Activated CD4-positive, alpha-beta T cell treated with anti-CD3 and anti-CD28 coated beads, Interleukin-2, amount 50 U/mL, for 48 hours (primary cell): ENCODE results near the gene CYP2R1.

ENCODE experiments used
- DNase-seq, 2 experiments: peaks; one replicate each; pipeline ENCODE4 v3.0.0-alpha.2; 2020

Gene CYP2R1

DNA sequence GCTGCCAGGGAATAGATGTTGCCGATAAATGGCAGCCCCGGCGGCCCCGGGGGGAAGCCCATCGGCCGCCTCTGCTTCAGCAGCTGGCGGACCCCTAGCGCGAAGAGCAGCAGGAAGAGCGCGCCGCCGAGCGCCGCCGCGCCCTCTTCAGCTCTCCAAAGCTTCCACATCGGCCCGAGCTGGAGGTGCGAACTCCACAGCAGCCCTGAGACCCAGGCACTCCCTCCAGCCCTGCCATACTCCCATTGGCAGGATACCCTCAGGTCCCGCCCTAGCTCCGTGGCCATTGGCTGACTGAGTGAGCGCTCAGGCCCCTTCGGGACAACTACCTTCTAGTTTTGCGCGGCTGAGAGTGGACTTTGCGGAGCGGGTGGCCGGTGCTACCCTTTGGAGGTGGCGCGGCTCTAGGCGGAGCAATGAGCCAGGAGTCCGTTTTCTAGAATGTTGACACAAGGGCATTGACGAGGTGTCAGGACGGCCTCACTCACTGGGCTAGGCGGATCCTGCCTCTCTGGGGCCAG is at the start of gene CYP2R1:
CYP2R1 (minus strand) TSS at position 196 of the 521 bp plus-strand sequence; CDS start at position 170, 26 bp downstream.
- peak; percentile 88 to 93 for DNase-seq

- DNase-seq: no peak
These were observed 46.9 kb upstream of the CYP2R1 start for GRCh38 chr11:14938936-14939335.

- DNase-seq: no peak
These were observed 42.8 kb upstream of the CYP2R1 start for GRCh38 chr11:14934641-14935351.

GRCh38 chr11:14932447-14932846 is 40.4 kb upstream of the CYP2R1 start:
- no peak for DNase-seq

- DNase-seq: no peak
These were observed 38.3 kb upstream of the CYP2R1 start for GRCh38 chr11:14930369-14930768.

DNA sequence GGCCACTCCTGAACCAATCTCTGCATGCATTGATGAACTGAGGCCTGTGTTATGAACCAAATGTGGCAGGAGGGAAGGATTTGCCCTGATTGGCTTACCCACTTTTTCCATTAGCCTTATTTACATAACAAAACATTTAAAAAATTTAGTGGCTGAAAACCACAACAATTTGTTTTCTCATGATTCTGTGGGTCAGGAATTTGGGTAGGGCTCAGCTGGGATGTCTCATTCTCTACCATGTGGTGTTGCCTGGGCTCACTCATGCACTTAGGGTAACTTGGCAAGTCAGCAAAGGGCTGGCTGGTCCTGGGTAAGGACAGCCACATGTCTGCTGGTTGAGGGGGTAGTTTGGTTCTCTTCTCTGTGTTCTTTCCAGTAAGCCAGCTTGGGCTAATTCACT is 35.1 kb upstream of the CYP2R1 start:
- DNase-seq: no peak

DNA sequence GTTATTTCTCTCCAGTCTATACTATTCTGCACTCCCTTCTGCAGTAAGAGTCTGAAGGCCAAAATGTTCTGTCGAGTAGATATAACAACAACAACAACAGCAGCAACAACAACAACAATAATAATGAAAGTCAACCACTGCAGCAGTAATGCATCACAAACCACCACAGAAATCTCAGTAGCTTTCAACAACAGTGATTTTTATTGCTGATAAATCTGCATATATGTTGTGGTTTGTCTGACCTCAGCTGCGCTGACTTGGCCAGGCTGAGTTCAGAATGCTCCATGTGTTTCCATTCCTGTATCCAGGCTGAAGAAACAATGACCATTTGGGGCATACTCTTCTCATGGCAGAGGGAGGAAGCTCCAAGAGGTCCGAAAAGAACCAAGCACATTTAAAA is 32.3 kb upstream of the CYP2R1 start:
- no peak for DNase-seq

- DNase-seq: no peak
These were observed 24.4 kb upstream of the CYP2R1 start for GRCh38 chr11:14916403-14916802.

DNA sequence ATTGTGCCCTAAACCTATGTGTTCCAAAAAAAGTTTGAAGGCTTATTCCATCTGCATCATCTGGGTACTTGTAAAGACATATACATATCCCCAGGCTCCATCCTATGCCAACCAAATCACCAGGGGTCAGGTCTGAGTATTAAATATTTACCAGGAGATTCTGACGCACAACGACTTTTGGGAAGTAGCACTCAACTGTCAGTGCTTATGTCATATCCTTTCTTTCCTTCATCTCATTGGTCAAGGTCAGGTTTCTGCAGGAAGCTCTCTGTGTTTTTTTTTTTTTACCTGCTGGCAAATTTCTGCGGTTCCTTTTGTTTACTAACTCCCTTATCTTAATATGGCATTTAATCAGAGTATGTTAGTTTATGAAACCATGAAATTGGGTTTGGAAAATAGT is 22.5 kb upstream of the CYP2R1 start:
- no peak for DNase-seq

GRCh38 chr11:14908214-14908880 is 16.3 kb upstream of the CYP2R1 start:
- peak; percentile 10 to 25 for DNase-seq

- peak; percentile 91 to 93 for DNase-seq
These were observed 15.6 kb upstream of the CYP2R1 start for GRCh38 chr11:14907411-14908213.

GRCh38 chr11:14906993-14907392 is 15.0 kb upstream of the CYP2R1 start:
- no peak for DNase-seq

DNA sequence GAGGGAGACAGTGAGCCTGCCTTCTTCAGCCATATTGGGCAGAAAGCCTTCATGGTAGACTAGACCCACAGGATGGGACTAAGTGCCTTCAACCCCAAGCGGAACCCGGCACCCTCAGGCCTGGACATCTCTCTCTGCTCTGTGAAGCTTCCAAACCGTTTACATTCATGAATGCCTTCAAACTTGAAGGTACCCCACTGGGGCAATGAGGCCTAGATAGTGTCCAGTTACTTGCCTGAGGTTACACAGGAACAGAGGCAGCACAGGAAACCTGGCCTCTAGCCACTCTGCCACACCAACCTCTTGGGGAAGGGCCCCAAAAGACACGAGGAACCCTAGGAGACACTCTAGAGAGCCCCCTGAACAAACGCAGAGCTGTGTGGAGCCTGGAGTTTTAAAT is 14.5 kb upstream of the CYP2R1 start:
- DNase-seq: no peak

- DNase-seq: peak; percentile 75 to 80
These were observed 13.3 kb upstream of the CYP2R1 start for GRCh38 chr11:14905104-14906033.

DNA sequence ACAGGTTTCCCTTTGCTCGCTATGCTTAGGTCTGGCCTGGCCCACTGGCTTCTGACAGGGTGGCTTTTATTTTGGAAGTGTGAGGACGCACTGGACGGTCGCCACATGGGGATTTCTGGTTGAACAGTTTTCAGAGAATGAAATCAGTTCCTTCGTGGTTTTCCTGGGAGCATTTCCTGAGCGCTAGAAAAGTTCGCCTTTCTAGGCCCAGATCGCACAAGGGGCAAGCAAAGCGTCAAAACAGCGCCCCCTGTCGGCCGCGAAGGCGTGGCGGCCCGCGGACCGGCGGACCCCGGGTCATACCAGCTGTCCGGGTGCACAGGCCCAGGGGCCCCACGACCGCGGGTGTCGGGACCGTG is 12.7 kb upstream of the CYP2R1 start:
- peak; percentile 89 to 91 for DNase-seq

GRCh38 chr11:14902650-14903350 is 10.8 kb upstream of the CYP2R1 start:
- DNase-seq: no peak

GRCh38 chr11:14898906-14899305 is 6.9 kb upstream of the CYP2R1 start:
- no peak for DNase-seq

DNA sequence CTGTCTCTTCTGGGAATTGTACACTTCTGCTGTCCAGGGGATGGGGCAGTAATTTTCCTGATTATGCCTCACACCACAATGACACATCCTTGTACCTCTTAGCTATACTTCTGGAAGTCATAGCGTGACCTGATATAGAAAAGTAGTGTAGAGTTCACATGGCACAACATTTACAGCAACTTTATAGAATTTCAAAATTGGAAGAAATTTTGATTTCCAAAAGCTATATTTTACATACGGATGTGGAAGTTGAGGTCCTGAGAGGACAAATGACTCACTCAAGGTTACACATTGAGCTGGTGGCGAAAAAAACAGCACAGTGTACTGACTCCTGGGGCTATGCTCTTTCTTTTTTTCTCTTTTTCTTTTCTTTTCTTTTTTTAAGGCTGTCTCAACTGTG is 6.3 kb upstream of the CYP2R1 start:
- no peak for DNase-seq

DNA sequence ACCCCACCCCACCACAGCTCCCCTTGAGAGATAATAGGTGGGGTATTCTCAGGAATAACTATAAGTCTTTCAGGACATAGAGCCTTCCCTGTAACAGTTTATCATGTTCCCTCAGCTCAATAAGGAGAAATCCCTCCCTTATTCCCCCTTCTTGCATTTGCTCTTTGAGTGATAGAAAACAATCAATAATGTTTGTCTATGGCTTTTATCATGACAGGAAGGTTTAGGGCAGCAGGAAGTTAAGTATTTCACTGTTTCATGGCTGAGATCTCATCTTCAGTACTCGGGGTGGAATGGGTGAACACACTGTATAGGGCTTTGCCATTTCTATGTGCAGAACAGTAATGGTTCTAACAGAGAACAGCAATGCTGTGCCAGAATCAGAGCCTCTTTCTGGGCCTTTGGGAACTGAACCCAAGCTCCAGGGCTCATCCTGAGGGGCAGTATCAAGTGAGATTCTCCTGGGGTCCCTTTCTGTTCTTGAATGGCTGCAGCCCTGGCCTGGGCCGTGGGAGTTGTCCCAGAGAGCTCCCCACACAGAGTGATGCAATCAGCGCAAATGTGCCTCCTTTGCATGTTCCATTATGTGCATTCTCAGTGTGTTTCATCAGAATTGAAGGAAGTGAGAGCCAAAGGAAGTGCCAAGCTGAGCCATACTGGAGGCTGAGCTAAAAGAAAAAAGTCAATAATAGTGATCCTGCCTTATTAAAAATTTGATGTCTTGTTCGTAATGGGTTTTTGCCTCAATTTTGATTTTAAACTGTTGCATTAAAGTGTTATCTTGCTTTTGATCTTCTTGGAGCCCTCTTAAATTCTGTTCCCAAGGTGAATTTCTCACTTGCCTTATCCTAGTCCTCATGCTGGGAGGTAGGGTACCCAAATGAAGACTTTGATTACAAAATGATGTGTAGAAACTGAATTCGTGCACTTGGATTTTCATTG is 2.9 kb upstream of the CYP2R1 start:
- DNase-seq: peak; percentile 12 to 17

GRCh38 chr11:14892577-14892976 is 546 bp upstream of the CYP2R1 start:
- no peak for DNase-seq
